HuH-7 (cell line): ENCODE results near the gene USP3.

Experiments used
- DNase-seq: peaks from one replicate; pipeline ENCODE4 v3.0.0; 2011; ENCODE audit warnings: low spot score

Gene USP3

DNA sequence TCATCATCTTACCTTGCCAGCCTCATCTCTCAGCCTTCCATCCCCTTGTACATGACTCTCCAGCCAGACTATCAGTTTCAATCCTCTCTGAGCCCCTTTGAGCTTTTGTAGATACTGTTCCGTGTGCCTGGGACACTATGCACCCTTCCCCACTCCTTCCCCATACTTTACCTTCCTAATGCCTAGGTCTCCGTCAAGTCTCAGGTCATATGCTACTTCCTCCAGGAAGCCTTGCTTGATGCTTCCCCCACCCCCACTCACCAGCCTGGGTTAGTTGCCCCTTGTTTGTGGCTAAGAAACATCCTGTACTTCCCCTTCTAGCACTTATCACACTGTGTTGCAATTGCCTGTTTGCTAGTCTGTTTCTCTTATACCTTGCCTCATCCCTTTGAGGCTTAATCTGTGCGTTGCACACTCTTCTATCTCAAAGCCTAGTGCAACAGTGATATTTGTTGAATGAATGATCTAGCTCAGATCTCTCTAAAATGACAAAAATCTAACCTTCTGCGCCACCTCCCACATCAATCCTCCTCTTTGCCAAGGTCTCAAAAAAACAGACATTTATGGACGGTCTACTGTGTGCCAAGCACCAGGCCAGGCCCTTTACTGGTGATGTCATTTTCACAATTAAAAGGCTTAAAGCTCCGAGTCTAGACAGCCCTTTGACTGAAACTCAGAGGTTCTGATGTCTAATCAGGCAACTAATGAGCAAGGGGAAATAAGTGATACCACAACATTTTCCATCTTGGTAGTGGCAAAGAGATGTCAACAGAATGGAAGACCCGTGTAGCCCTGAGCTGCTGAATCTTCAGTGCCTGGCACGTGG, 6.5 kb upstream of the USP3 start:
- no peak for DNase-seq

DNA sequence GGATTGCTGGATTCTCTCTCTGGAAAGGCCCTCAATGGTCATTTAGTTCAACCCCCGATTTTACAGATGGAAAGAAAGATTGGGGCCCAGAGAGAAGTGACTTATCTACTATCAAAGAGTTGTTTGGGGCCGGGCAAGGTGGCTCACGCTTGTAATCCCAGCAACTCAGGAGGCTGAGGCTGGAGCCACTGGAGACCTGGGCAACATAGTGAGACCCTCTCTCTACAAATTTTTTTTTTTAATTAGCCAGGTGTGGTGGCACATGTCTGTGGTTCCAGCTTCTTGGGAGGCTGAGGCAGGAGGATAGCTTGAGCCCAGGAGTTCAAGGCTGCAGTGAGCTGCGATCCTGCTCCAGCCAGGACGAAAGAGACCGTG, 5.2 kb upstream of the USP3 start:
- no peak for DNase-seq

DNA sequence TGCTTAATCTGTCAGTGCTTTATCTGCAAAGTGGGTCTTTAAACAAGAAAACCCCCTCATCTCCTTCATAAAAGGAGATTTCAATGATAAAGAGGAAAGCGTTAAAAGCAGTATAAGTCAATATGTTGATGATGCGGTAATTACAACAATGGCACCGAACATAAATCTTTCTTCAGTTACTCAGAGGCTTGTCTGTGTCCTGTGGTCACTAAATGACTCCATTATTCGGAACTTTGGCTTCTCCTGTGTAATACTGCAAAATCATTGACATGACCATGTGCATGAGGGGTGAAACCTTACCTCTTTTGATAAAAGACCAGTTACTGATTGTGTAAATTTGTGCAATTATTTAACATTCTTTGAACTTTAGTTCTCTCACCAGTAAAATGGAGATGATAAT, 4.8 kb upstream of the USP3 start:
- DNase-seq = no peak

DNA sequence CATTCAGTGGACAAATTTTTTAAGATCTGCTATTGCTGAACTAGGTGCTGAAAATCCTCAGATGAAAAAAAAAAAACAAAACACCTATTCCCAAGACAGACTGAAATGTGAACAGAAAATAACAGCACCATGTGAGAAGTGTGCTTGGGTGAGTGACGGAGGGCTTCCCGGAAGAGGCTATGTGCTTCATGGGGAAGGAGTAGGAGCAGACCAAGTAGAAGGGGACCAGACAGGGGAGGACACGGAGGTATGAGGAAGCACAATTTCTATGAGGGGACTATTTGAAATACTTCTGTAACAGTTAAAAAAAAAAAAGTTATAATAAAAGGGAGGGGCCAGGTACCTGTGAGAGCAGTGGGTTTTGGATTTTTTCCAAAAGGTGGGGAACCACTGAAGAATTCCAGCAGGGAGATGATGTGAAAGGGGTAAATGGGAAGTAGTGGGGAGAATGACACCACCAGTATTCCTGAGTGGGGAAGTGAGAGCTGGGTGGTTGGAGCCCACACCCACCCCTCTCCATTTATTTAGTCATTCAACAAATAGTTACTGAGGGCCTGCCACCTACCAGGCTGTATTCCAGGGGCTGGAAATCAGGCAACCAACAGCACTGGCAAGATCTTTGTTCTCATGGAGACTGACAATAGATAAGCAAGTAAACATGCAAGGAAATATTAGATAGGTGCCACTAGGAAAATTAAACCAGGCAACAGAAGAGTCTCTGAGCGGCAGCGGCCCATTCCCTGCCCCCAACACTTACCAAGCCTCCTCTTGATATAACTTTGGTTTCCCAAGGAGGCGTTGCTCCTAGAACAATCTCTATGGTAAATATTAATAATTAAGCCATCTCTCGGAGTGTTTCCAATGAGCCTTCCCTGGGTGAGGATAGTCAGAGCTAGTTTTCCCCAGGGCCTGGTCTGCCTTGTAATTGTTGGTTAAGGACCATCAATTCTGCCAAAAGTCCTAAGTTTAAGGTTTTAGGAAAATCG, 3.8 kb upstream of the USP3 start:
- DNase-seq = no peak

DNA sequence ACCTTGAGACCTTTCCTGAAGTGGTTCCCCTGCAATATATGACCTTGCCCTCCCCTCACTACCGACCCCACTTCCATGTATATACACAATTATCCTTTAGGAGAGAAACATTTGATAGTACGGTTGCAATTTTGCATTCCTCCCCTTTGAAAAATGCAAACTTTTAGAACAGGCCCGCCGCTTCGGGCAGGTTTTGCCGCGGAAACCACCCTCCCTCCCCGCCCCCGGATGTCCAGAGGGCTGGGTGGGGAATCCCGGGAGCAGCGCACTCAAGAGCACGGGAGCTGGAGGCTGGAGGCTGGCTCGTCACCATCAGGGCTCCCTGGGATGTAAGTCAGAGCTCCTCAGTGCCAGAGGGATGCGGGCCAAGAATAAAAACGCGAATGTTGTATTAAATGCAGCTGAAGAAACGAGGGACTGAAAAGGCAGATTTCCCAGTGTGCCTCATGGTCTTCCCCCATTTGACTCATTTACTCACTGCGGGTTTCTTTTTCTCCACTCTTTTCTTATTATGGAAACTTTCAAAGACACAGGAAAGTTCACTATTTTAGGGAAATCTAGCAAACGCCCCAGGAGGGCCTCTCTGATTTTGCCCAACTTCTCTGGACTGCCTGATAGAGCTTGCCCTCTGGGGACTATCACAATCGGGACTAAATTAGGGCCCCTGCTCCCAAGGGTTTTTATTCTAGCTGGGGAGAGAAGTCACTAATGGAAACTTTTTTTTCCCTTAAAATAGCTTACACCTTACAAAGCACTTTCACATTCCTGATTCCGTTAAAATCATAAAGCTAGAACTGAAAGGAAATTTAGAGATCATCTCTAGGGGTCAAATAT, 2.9 kb upstream of the USP3 start:
- DNase-seq = no peak

DNA sequence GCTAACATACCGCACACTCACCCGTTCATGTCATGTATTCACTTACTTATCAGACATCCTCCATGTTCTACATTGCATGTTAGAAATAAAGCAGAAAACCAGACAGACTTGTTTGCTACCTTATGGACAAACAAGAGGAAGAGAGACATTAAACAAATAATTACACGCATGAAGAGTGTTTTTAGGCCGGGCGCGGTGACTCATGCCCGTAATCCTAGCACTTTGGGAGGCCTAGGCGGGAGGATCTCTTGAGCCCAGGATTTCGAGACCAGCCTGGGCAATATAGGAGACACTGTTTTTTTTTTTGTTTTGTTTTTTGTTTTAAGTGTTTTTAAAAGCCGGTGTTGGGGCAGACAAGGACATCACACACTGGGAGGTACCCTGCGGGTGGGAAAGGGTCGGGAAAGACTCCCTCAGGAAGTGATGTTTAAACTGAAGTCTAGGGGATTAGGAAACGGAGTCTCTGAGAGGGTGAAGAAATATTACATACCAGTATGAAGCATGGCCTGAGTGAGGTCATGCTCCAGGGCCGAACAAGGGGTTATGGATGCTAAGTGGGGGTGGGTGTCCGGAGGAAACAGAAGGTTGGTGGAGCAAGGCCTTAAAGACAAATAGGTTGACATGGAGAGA, 2.1 kb upstream of the USP3 start:
- no peak for DNase-seq

DNA sequence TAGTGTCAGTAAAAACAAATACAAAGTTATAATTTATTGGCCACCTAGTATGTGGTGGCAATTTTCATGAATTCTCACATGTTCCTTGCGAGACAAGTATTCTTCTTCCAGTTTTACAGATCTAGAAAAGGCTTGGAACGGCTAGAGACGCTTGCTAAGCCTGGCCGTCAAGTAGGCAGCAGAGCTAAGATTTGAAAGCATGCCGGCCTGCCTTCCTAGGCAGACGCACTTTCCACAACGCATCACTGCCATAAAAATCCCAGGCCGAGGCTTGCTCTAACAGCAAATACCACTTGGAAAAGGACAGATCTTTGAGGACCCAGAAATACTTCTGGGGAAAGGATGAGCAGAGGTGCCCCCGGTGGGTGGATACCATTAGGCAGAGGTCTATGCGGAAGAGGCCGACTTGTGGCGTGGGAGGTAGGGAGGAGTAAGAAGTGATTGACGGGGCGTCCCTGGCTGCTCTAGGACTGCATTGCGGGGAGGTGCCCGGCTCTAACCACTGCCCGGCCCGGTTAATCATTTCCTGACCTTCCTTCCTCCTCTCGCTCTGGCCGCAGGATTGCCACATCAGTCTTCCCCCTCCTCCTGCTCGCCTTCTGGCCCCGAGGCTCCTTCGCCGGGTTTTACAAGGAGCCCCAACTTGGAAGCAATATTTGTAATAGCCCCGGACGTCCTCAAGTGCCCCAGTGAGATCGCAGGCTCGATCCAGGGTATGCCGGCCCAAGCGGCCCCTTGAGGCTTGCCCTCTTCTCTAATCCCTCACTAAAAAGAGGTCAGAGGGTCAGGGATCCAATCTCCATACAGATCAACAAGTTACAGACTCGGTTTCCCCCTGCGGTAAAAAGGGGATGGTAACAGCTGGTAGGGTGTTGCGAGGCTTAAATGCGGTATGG, 1.3 kb upstream of the USP3 start:
- DNase-seq = peak; percentile 79

DNA sequence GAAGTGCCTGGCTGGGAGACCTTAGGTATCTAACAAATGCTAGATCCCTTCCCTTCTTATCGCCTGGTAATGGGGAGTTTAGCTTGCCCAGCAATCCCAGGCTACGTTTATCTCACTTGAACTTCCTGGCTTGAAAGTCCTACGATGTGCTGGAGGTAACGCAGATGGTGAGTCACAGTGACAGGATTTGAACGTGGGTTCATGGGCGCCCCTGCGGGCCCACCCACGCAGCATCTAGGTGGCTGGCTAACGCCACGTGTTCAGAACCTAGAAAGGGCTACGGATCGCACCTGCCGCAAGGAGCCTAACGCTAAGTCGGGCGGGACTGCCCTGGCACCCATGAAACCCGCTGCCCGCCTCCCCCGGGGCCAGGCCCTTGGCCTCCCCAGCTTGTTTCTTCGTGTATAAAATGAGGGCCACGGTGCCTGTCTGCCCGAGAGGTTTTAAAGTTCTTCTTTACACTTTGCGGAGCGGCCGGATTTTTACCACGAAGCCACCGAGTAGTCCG, 600 bp upstream of the USP3 start:
- DNase-seq = no peak

DNA sequence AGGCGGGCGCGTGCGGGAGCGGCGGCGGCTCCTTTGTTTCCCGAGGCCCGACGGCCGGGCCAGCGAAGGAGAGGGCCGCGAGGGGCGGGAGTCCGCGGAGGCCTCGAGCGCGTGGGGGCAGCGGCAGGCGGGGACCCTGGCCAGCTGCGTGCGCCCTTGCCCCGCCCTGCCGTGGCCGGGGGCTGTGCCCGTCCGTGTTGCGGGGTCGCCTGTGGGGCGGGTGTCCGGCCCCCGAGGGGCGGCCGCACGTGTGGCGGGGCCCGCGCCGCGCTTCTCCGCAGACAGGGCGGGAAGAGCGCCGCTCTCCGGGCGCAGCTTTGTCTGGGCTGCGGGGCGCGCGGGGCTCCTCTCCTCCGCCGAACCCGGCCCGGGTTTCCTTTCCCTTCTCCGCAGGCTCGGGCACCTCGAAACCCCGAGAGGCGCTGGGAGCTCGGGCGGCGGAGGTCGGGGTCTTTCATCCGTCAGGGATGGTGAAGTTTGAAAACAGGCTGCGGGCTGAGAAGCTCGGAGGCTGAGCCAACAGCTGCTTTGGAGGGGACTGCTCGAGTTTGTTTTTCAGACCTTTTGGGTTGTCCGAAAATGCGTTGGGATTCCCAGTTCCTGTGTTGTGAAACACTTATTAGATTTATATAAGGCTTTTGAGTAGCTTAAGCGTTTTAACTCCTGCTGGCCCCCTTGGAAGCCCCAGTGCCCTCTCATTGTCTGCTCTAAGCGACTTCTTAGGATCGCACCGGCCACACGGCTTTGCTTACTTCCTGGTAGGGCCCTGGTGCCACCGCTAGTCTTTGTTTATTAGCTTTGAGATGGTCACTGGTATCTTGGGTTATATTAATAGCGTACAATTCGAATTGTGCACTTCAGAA, 817 bp downstream of the USP3 start:
- no peak for DNase-seq

DNA sequence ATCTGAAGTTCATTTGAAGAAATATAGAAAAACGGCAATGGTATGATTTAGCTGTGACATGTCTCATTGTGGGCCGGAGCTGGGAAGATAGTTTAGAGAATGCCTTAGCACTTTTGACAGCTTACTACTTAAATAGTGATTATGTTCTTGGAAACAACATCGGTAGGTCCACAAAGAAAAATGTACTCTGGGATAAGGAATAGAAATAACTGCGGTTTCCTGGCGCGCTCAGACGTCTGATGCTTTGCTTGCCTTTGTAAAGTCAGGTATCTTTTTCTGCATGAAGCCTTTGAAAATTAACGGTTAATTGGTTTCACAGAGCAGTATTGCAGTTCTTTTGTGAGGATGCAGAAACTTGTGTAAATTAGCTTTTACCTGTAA, 1.4 kb downstream of the USP3 start:
- no peak for DNase-seq

DNA sequence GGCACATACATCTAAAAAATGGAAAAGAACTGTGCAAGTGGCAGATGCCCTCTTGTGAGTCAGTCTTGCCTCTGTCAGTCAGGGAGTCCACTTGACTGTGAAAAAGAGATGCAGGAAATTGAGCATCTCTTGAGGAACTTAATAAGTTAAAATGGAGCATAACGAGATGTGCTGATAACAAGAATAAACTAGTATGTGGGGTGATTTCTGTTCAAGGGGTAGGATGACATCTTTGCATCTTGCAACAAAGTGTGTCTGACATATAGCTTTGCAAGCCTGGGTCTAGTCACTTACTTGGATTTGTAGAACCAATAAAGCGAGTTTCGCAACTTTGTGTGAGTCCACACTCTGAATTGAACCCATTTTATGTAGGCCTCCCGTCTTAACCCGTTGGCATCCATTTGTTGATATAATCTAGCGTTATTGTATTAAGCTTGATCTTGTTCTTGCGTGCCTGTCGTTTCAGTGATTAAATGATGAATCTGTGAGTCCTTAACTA, 2.2 kb downstream of the USP3 start:
- DNase-seq = no peak

DNA sequence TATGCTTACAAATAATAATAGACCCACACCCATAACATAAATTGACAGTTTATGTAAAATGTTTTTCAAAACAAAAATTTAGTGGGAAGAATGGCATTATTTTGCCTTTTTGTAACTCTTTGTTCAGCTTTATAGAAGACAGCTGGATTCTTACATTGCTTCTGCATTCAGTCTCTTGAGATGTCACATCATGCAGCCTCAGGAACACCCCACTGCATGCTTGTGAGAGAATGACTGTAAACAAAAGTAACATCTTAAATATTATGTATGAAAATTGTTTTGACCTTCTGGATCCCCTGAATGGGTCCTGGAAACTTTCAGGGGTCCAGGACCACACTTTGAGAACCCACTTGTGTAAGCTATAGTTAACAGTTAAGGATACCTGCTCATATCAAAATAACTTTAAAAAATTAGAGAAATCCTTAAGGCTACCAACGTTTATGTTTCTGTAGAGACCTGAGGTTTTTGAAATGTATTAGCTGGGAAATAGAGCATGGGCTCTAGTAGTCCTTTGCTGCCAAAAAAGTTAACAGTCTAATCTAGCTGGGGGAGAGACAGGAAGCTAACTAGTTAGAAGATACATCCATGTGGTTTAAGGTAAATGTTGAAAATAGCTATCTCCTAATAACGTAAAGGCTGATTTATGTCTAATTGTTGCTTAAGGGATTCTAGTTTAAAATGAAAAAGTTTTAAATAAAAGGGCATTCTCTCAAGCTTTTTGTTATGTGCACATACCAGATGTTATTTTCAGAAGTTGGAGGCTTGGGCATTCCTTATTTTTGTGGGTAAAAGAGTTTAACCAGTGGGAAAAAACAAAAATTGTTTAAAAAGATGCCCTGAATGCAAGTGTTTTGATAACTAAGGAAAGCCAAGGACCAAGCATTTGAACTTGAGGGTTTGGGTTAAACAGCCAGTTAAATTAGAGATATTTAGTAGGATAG, 3.8 kb downstream of the USP3 start:
- DNase-seq = no peak

DNA sequence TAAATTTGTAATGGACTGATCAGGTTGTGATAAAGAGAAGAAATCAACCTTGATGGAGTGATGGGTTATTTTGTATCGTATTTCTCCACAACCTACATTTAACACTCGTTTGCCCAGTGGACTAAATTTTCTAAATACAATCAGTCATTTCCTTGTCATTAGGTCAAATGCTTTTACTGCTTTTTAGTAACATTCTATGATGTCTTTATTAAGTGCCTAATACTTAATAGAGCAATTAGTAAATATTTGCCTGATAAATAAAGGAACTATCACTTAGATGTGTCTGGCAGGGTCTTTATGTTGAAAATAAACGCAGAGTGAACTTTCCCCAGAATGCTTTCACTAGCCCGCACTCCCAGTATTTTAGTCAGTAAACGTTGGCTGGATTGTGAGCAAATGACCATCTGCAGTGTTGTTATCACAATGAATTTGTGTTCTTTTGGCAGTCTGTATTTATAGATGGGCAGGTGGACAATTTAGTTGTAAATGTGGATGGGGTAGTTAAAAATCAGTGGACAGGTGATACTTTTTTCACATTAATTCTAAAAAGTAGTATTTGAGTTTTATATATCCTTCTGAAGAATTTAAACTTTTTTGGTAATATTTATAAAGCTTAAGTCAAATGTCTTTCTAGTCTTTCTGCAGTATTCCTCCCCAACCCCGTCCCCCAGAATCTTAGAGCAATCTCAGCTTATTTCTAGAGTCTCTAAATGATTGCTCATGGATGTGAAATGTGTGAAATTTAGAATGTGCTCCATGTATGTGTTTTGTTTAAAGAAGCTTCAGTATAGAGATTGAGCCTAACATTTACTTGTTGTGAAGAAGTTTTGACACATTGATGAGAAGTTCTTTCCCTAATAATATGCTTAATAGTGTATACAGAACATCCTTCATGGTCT, 4.9 kb downstream of the USP3 start:
- DNase-seq = no peak

DNA sequence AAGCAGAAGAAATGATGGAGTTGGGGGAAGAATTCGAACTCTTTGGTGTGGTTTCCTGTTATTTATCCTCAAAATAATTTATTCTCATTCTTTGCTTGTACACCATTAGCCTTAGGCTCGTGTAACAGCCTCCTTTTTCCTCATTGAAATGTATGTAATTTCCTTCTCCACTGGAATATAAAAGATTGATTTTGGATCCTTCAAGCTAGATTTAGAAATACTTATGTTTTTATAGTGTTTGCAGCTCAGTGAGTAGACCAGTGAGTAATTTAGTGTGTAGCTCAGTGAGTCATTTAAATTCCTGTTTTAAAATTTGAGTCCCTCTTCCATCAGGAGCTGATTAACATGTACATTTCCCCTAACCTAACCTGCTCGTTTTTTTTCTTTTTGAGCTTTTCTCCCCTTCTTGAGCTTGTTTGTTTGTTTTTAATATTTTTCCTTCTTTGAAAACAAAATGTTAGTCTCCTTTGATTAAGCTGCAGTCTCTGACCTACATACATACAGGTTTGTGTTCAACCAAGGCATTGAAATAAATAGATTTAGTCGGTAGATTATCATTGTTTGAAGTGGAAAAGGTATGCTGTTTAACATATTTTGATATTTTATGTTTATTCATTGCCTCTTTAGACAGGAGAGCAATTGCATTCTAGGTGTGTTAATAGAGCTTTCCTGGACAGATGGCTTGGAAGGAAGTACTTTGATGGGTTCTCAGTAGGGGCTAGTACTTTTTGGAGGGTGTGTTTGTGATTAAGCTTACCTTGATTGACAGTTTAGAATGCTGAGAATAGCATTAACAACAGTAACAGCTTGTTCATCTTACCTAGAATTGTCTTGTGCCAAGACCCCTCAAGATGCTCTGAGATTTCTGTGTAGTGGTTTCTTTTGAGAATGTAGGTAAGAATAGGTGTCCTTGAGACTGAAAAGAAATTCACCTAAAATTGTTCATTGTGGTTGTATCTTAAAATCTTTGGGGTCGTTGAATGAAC, 5.9 kb downstream of the USP3 start:
- no peak for DNase-seq

DNA sequence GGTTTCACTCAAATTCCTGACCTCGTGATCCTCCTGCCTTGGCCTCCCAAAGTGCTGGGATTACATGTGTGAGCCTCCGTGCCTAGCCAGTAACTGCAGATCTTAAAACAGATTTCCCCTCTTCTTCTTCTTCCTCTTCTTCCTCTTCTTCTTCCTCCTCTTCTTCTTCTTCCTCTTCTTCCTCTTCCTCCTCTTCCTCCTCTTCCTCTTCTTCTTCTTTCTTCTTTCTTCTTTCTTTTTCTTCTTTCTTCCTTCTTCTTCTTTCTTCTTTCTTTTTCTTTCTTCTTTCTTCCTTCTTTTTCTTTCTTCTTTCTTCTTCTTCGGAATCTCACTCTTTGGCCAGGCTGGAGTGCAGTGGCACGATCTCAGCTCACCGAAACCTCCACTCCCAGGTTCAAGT, 7.8 kb downstream of the USP3 start:
- DNase-seq = no peak

DNA sequence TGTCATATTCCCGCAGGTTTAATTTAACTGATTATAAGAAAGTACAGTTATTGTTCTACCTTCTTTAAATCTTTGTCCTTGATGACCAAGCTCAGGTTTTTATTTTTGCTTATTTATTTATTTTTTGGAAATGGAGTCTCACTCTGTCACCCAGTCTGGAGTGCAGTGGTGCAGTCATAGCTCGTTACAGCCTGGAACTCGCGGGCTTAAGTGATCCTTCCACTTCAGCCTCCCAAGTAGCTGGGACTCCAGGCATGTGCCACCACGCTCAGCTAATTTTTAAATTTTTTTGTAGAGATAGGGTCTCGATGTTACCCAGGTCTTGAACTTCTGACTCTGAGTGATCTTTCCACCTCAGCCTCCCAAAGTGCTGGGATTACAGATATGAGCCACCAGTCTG, 8.9 kb downstream of the USP3 start:
- DNase-seq = no peak
